Measurements from ENCODE around the gene RPUSD4.

GRCh38 chr11:126186708-126187529, 24.5 kb downstream of the RPUSD4 start:
- TF ChIP-seq CTCF (IDR thresholded peaks at IDR 0.05) (no peak), EZH2 (IDR thresholded peaks at IDR 0.05; ENCODE audit: borderline replicate concordance, insufficient read depth, low read depth, low read length, poor library complexity, severe bottlenecking) (no peak)

Measured in B cell (primary cell).